Gastrocnemius medialis (tissue), 4 donors: ENCODE data around the gene SALL3. TPM values are rescaled to one million over a fixed set of nuclear protein-coding genes. Genes with fewer than 3 reads are reported as not detected.

Source experiments
- ATAC-seq, 2 donors: fragments of 150-250 bp; one replicate each; pipeline ENCODE4 v1.9.1; 2016
- DNase-seq, 2 donors: peaks; one replicate each; pipeline ENCODE4 v3.0.0-alpha.2; 2019
- H3K27ac ChIP-seq, 4 donors: fragments of 200-600 bp; sonication (generic); 1 replicate in 1 of 4; 2 replicates in 3 of 4; pipeline ENCODE4 v1.5.1; 2016 to 2018; ENCODE audit warnings: mild to moderate bottlenecking in 2 of 4, moderate library complexity in 1 of 4
- H3K27me3 ChIP-seq, 3 donors: fragments of 200-600 bp; sonication (generic) in 2 of 3; 1 replicate in 1 of 3; 2 replicates in 2 of 3; pipeline versions ENCODE4 v1.5.1 to v1.6.0; 2016 to 2019; ENCODE audit warnings: mild to moderate bottlenecking in 1 of 3, moderate library complexity in 1 of 3
- H3K36me3 ChIP-seq, 2 donors: fragments of 200-600 bp; sonication (generic) in 1 of 2; one replicate each; pipeline ENCODE4 v1.5.1; 2017 to 2018
- H3K4me1 ChIP-seq, 2 donors: fragments of 200-600 bp; sonication (generic) in 1 of 2; one replicate each; pipeline ENCODE4 v1.5.1; 2016 to 2017; ENCODE audit warnings: mild to moderate bottlenecking in 2 of 2
- H3K4me3 ChIP-seq, 4 donors: fragments of 200-600 bp; sonication (generic) in 3 of 4; 1 replicate in 1 of 4; 2 replicates in 3 of 4; pipeline ENCODE4 v1.5.1; 2016 to 2019; ENCODE audit warnings: mild to moderate bottlenecking in 2 of 4
- H3K9me3 ChIP-seq, 3 donors: fragments of 200-600 bp; sonication (generic) in 2 of 3; 1 replicate in 1 of 3; 2 replicates in 2 of 3; pipeline ENCODE4 v1.5.1; 2016 to 2019
- CTCF ChIP-seq, 5 experiments: fragments of 450-650 bp in 3 of 5; fragments of 200-600 bp in 2 of 5; sonication (generic) in 2 of 5; IDR thresholded peaks in 4 of 5; conservative IDR thresholded peaks in 1 of 5; 1 replicate in 4 of 5; 2 replicates in 1 of 5; pipeline ENCODE4 v1.5.1; 2016 to 2019; ENCODE audit warnings: antibody characterized with exemption in 5 of 5, mild to moderate bottlenecking in 3 of 5, moderate library complexity in 3 of 5
- POLR2A ChIP-seq, 2 donors: fragments of 450-650 bp; IDR thresholded peaks; one replicate each; pipeline ENCODE4 v1.6.1; 2017; ENCODE audit warnings: antibody characterized with exemption in 2 of 2, mild to moderate bottlenecking in 2 of 2, moderate library complexity in 2 of 2
- in situ Hi-C, 4 donors: fragments of 200-750 bp; cut with MboI; loops; one replicate each; pipeline versions ENCODE4 v1.15.0 to v1.8.0; 2017; ENCODE audit warnings: low sequenced_read_pairs in 4 of 4
- intact Hi-C: fragments of 100-400 bp; cut with DNase I; formaldehyde crosslinking; loops from one replicate; pipeline ENCODE4 v1.15.1; 2023; ENCODE audit warnings: low total_unique reads
- total RNA-seq, 4 donors: library from RNA; depleted of rRNA; stranded (reverse); fragments of >200 nt; gene quantifications; one replicate each; pipeline versions ENCODE4 v1.1.0 to v1.2.3, GENCODE V29; 2016

Gene SALL3
- total RNA-seq, 4 donors from 2014 or later = not detected

GRCh38 chr18:78948707-78949106, 30.9 kb upstream of the SALL3 start:
- Histone ChIP-seq H3K4me1 (no peaks in the 10 kb centered on the region), H3K27ac (no peak overlapping the region), H3K4me3 (no peak overlapping the region), H3K27me3 (peaks cover 0 to 6% (median 0%) of the 10 kb centered on the region in 3 donors), H3K9me3 (no peaks in the 10 kb centered on the region), H3K36me3 (no peaks in the 10 kb centered on the region)
- TF ChIP-seq POLR2A (IDR thresholded peaks at IDR 0.05) (no peak), CTCF (IDR thresholded peaks at IDR 0.05 in 4 of 5, conservative IDR thresholded peaks at IDR 0.05 in 1 of 5) (no peak)
- intact Hi-C loops = no loop called here
- no peak for ATAC-seq
- no peak for DNase-seq
- in situ Hi-C loops = no loop called here

- intact Hi-C loops = no loop called here
- ATAC-seq = no peak
- DNase-seq = no peak
- H3K36me3 ChIP-seq = no peaks in the 10 kb centered on the region
- H3K4me3 ChIP-seq = no peak overlapping the region
- TF ChIP-seq CTCF (IDR thresholded peaks at IDR 0.05 in 4 of 5, conservative IDR thresholded peaks at IDR 0.05 in 1 of 5) (no peak), POLR2A (IDR thresholded peaks at IDR 0.05) (no peak)
- no peaks in the 10 kb centered on the region for H3K4me1 ChIP-seq
- no peak overlapping the region for H3K27ac ChIP-seq
- in situ Hi-C loops = no loop called here
- H3K27me3 ChIP-seq = peaks cover 0 to 6% (median 0%) of the 10 kb centered on the region in 3 donors
- H3K9me3 ChIP-seq = no peaks in the 10 kb centered on the region
Measured at GRCh38 chr18:78949216-78949615, 30.4 kb upstream of the SALL3 start.

DNA sequence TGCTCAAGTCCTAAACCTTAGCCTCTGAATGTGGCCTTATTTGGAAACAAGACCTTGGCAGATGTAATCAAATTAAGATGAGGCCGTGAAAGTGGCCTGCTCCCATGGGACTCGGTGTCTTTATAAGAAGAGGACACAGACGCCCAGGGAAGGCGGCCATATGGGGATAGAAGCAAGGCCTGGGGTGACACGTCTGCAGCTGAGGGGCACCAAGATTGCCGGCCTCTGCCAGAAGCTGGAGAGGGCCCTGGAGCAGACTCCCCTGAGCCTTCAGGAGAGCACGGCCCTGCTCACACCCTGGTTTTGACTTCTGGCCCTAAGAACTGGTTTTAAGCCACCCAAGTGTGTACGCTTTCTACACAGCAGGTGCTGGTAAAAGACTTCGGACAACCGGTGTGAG, 29.2 kb upstream of the SALL3 start:
- Histone ChIP-seq H3K36me3 (no peaks in the 10 kb centered on the region), H3K4me1 (no peaks in the 10 kb centered on the region), H3K9me3 (no peaks in the 10 kb centered on the region), H3K4me3 (no peak overlapping the region), H3K27ac (no peak overlapping the region), H3K27me3 (peaks cover 0 to 6% (median 0%) of the 10 kb centered on the region in 3 donors)
- DNase-seq (no peak), ATAC-seq (no peak)
- TF ChIP-seq POLR2A (IDR thresholded peaks at IDR 0.05) (no peak), CTCF (IDR thresholded peaks at IDR 0.05 in 4 of 5, conservative IDR thresholded peaks at IDR 0.05 in 1 of 5) (no peak)
- intact Hi-C loops (no loop called here), in situ Hi-C loops (no loop called here)

GRCh38 chr18:78953566-78953965, 26.1 kb upstream of the SALL3 start:
- ATAC-seq (no peak), DNase-seq (no peak)
- intact Hi-C loops = no loop called here
- H3K27ac ChIP-seq = no peak overlapping the region
- no peaks in the 10 kb centered on the region for H3K27me3 ChIP-seq
- H3K4me3 ChIP-seq = no peak overlapping the region
- H3K9me3 ChIP-seq = no peaks in the 10 kb centered on the region
- H3K4me1 ChIP-seq = no peaks in the 10 kb centered on the region
- in situ Hi-C loops = no loop called here
- no peaks in the 10 kb centered on the region for H3K36me3 ChIP-seq
- TF ChIP-seq CTCF (IDR thresholded peaks at IDR 0.05 in 4 of 5, conservative IDR thresholded peaks at IDR 0.05 in 1 of 5) (no peak), POLR2A (IDR thresholded peaks at IDR 0.05) (no peak)

DNA sequence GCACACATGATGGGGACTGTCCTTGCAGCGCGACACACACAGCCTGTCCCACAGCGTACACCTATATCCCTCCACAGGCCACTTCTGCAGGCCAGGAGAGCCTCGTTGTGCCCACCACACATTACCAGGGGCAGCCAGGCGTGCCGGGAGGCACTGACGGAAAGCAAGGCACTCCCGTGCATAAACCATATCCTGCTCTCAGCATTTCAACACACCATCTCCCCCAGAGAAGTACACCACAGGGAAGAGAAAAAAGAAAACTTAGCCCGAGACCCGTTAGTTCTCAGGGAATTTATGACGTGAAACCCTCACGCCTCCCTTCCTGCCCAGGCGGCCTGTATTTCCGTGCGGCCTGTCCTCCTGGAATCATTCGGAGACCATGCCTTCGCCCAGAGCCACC, 24.6 kb upstream of the SALL3 start:
- in situ Hi-C loops = no loop called here

More for the DNA sequence above, 24.6 kb upstream of the SALL3 start:
- DNase-seq (no peak), ATAC-seq (no peak)
- Histone ChIP-seq H3K9me3 (no peaks in the 10 kb centered on the region), H3K27me3 (no peaks in the 10 kb centered on the region), H3K4me3 (no peak overlapping the region), H3K4me1 (no peaks in the 10 kb centered on the region), H3K27ac (no peak overlapping the region), H3K36me3 (no peaks in the 10 kb centered on the region)
- intact Hi-C loops = no loop called here
- TF ChIP-seq POLR2A (IDR thresholded peaks at IDR 0.05) = no peak
- no peak for TF ChIP-seq CTCF (IDR thresholded peaks at IDR 0.05 in 4 of 5, conservative IDR thresholded peaks at IDR 0.05 in 1 of 5)
